HG03469 (cell line): ENCODE results near the gene STMN3.

Experiments
- ATAC-seq: cut with Tn5 transposase; IDR thresholded peaks from one replicate; pipeline ENCODE4 v1.9.1; 2021; ENCODE audit warnings: mild to moderate bottlenecking, moderate library complexity, moderate number of reproducible peaks; ENCODE audit not compliant: unreplicated experiment

Gene STMN3

DNA sequence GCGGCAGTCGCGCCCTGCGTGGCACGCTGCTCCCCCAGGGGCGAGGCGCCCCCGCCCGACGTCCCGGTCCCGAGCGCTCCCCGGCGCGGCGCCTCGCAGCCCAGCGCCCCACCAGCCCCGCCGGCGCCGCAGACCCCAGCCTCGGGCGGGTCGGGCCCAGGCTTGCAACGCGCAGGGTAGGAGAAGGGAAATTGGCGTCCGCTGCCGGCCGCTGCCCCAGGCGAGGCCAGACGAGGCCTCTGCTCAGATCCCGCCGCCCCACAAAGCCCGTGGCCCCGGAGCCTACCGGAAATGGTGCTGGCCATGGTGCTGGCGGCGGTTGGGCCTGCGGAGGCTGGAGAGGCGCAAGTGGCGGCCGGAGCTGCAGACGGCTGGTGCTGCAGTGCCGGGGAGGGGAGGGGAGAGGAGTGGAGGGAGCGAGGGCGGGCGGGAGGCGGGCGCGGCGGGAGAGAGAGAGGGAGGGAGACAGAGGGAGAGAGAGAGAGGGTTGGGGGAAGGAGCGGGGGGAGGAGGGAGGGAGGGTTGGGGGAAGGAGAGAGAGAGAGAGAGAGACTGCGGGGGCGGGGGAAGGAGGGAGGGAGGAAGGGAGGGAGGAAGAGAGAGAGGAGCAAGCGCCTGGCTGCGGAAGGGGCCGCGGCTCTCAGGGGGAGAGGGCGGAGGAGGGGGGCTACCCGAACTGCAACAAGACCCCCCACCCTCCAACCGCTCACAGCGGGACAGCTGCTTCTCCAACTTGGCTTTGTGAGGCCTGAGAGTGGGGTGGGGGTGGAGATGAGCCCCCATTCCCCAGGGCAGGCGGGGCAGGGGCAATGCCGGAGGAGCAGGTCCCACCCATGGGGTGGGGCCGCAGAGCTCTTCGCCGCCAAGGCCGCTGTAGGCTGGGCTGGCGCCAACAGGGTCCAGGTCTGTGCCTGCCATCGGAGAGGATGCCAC, at the start of gene STMN3:
Gene STMN3 (minus strand): TSS at position 384 of the 933 bp plus-strand sequence. CDS start 79 bp downstream, at position 305.
- no peak for ATAC-seq

- no peak for ATAC-seq
These were observed 48.9 kb upstream of the STMN3 start for GRCh38 chr20:63702036-63702665.

- ATAC-seq: no peak
These were observed 48.3 kb upstream of the STMN3 start for GRCh38 chr20:63701329-63702035.

- no peak for ATAC-seq
These were observed 47.8 kb upstream of the STMN3 start for GRCh38 chr20:63701051-63701328.

DNA sequence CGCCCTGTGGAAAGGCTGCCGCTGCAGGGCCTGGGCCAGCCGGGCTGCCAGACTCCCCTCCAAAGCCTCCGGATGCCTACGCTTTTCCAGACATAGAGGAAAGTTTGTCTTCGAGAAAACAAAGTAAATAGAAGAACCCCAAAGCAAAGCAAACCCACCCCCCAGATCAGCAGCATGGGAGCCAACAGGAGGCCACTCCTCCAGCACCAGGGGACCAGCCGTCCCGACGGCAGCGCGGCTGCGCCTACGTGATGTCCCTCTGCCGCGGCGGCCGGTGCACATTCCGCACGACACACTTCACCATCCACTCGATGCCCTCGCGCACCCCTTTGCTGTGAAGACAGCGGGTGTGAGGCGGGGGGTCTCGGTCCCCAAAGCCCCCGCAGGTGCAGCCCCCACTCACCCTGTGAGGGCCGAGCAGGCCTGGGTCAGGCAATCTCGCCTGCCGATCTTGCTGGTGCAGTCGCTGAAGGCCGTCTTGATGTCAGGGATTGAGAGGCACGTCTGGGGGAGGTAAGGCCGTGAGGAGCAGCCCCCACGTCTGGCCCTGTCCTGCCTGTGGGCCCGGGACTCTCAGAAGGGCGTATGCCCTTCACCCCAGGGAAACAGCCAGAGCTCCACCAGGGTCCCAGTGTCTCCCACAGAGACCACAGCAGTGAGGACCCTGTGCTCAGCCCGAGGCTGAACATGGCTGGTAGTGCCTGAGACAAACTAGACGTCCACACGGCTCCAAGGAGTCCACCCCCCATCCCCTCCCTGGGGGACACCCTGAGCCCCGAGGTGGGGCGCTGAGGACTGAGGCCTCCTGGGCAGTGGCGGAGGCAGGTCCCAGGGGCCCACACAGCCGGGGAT, 47.2 kb upstream of the STMN3 start:
- no peak for ATAC-seq

- no peak for ATAC-seq
These were observed 46.4 kb upstream of the STMN3 start for GRCh38 chr20:63699466-63700198.

GRCh38 chr20:63698739-63699465, 45.7 kb upstream of the STMN3 start:
- no peak for ATAC-seq

GRCh38 chr20:63697868-63698545, 44.8 kb upstream of the STMN3 start:
- ATAC-seq: no peak

DNA sequence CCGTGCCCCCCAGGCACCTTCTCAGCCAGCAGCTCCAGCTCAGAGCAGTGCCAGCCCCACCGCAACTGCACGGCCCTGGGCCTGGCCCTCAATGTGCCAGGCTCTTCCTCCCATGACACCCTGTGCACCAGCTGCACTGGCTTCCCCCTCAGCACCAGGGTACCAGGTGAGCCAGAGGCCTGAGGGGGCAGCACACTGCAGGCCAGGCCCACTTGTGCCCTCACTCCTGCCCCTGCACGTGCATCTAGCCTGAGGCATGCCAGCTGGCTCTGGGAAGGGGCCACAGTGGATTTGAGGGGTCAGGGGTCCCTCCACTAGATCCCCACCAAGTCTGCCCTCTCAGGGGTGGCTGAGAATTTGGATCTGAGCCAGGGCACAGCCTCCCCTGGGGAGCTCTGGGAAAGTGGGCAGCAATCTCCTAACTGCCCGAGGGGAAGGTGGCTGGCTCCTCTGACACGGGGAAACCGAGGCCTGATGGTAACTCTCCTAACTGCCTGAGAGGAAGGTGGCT, 44.2 kb upstream of the STMN3 start:
- ATAC-seq: no peak

GRCh38 chr20:63696628-63697356, 43.6 kb upstream of the STMN3 start, which contains the start of gene TNFRSF6B:
TSS of gene TNFRSF6B (plus strand) at chr20:63696652. CDS start at chr20:63696768, 116 bp downstream.
- ATAC-seq: no peak

GRCh38 chr20:63696306-63696627, 43.0 kb upstream of the STMN3 start:
- ATAC-seq: no peak

GRCh38 chr20:63695424-63696305, 42.4 kb upstream of the STMN3 start:
- no peak for ATAC-seq

DNA sequence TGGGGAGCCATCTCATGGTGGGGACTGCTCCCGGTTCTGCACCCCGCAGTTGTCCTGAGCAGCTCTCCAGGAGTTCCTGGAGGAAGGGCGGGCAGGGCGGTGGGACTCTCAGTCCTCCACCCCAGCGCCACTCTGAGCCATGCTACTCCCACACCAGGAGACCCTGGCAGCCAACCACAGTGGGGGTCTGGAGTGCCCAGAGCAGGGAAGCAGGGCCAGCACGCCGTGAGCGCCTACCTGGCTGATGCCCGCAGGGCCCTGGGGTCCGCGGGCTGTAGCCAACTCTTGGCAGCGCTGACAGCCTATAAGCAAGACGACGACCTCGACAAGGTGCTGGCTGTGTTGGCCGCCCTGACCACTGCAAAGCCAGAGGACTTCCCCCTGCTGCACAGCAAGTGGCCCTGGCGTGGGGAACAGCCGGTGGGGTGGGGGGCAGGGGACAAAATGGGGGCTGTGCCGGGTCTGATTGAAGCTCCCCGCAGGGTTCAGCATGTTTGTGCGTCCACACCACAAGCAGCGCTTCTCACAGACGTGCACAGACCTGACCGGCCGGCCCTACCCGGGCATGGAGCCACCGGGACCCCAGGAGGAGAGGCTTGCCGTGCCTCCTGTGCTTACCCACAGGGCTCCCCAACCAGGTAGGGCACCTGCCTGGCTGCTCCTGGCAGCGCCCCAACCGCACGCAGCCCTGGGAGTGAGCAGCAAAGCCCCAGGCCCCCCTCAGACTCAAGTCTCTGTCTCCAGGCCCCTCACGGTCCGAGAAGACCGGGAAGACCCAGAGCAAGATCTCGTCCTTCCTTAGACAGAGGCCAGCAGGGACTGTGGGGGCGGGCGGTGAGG, 41.6 kb upstream of the STMN3 start:
- ATAC-seq: no peak

DNA sequence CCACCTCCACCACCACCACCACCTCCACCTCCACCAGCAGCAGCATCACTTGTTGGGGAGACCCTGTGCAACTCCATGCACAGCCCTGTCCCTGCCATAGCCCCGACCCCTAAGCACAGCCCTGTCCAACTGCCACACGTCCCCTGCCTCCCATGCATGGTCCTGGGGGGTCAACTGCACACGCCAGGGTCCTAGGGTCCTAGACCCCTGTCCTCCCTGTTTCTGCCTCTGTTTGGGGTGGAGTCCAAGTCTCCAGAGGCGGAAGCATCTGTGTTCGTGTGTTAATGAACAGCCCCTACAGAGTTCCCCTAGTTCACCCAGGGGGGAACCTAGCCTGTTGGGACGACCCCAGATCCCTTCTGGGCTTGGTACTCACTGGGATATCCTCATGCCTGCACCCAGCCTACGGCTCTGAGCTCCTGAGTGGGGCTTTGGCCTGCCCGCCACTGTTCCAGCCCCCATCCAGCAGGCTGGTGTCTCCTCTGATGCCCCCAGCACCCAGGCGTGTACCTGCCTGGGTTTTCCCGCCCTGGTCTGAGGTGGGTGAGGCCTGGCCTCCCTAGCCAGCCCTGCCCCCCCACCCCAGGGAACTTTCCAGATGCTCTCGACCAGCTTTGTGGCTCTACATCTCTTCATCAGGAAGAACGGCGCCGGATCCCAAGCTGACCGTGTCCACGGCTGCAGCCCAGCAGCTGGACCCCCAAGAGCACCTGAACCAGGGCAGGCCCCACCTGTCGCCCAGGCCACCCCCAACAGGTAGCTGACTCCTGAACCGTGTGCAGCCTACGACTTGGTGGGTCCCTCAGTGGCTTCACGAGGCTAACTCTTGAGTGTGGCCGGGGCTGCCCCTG, 40.7 kb upstream of the STMN3 start:
- ATAC-seq: no peak

GRCh38 chr20:63693083-63693732, 40.0 kb upstream of the STMN3 start:
- ATAC-seq: no peak
